ENCODE measurements around the gene MINDY1.

DNA sequence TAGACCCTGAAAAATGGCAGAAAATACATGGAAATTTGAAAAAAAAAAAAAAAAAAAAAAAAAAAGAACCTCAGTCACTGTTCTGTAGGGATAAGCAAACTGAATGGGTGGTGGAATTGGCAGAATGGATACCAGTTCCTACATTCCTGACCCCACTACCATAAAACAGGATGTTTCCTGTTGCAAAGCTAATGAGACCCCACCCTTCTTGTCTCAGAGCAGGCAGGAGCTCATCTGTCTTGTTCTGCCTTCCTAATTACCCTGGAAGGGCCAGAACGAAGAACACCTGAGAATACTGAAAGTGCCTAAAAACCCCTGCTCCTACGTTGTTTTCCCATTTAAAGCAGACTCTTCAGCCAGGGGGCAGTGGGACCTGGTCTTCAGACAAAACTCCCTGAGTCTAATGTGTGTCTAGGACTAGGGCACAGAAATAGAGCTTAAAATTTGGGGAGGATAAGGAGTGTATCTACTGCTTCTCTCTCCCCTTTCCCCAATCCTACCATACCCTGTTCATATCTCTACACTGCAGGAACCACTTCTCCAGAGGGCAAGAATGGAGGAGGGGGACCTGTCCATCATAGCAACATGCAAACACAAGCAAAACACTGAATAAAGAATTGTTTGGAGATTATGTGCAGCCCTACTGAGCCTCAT lies 44.8 kb upstream of the MINDY1 start:
- TF ChIP-seq, protein P1, sequence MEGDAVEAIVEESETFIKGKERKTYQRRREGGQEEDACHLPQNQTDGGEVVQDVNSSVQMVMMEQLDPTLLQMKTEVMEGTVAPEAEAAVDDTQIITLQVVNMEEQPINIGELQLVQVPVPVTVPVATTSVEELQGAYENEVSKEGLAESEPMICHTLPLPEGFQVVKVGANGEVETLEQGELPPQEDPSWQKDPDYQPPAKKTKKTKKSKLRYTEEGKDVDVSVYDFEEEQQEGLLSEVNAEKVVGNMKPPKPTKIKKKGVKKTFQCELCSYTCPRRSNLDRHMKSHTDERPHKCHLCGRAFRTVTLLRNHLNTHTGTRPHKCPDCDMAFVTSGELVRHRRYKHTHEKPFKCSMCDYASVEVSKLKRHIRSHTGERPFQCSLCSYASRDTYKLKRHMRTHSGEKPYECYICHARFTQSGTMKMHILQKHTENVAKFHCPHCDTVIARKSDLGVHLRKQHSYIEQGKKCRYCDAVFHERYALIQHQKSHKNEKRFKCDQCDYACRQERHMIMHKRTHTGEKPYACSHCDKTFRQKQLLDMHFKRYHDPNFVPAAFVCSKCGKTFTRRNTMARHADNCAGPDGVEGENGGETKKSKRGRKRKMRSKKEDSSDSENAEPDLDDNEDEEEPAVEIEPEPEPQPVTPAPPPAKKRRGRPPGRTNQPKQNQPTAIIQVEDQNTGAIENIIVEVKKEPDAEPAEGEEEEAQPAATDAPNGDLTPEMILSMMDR (conservative IDR thresholded peaks at IDR 0.05; ENCODE audit: low read depth, low read length) = no peak
- no peak for TF ChIP-seq EZH2 (IDR thresholded peaks at IDR 0.05; ENCODE audit: borderline replicate concordance, low read depth, low read length, poor library complexity, severe bottlenecking)

All from A673 (cell line).